ENCODE measurements around the gene MGAT5.
A peak's percentile ranks its signal among the peaks of the same experiment; 100 is the strongest.

MGAT5 gene

DNA sequence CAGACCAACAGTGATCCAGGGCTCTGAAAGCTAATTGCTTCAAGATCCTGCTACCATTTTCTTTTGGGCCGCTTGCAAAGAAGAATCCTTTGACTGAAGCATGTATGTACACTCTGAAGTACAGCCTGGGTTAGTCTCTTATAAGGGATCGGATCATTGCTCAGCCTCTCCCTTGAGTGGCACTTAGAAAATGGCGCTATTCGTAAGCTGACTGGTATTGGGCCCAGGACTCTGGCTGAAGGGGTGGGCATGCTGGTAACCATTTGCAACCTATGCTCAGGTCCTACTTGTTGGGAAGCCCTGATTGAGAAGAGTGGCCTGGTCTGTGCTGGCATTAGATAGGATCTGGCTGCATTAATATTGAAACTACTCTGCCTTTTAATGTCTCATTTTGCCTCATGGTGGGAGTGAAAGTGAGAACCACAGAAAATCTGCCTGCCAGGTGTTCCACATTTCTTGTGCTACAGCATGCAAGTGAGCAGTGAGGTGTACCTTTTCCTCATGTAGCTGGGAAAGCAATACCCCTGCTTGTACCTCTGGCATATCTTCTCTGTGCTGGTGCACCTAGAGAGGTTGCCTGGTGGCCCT is 661 bp upstream of the MGAT5 start:
- DNase-seq (ENCODE audit: low spot score), result no peak

DNA sequence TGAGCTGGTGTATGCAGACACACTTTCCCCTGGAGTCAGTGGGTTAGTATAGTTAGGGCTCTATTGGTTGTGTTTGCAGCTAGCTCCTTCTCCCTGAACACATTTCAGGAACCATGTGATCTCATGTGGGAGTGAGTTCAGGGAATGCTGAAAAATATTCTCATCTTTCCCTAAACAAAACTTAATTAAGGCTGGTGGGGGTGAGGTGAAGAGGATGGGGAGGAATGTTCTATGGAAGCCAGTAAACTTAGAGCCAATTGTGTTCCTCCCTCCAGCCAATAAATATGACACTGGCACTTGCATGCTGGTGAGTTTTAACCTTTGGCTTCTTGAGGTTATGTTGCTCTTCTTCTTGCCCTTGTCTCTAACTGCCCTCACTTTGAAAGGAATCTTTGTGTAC is 952 bp downstream of the MGAT5 start:
- DNase-seq (ENCODE audit: low spot score), result no peak

DNA sequence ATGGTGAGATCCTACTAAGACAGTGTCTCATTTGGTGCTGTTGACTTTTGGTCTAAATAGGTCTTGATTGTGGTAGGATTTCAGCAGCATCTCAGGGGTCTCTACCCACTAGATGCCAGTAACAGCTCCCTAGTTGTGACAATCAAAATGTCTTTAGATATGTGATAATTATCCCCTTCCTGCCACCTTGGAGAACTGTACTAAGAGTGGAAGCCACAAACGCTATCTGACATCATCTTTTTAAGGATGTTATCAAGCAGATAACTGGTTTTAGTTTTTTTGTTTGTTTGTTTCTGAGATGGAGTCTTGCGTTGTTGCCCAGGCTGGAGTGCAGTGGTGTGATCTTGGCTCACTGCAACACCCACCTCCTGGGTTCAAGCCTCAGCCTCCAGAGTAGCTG is 3.1 kb downstream of the MGAT5 start:
- no peak for DNase-seq (ENCODE audit: low spot score)

DNA sequence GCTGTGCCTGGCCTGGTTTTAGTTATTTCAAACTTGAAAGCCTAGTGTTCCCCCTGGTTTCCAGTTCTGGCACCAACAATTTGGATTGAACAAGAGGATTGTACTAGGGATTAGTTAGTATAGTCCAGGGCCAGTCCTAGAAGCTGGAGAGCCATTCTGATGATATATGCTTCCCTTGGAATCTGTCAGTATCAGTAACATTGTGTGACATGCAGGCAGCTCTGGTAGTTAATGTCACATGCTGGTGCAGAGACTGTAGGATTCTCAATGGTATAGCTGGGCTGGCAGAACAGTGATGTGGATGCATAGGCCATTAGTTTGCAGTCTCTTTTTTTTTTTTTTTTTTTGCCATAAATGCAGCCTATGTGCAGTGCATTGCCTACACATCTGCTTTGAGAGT is 3.6 kb downstream of the MGAT5 start:
- no peak for DNase-seq (ENCODE audit: low spot score)

DNA sequence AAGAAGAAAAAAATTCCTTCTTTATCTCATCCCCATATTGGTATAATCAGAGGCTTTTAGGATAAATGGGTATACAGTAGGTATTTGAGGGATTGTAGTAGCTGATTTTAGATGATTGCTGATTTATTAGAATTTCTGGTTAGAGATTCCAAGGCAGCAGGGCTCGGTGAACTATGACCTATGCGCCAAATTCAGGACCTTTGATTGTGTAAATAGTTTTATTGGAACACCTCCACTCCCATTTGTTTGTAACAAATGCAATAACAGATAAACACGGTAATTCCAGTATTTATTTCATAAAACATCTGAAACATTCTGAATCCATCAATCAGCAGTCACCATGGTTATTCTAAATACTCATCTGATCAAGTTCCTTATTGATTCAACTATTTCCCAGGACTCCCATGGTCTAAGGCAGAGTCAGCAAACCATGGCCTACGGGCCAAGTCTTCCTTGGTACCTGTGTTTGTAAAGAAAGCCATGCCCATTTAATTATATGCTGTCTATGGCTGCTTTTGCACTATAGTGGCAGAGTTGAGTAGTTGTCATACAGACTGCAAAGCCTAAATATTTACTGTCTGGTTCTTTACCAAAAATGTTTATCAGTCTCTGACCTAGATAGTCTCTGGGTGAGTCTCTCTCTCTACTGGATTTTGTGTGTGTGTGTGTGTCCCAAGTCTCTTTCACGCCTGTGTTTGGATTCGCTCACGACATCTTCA is 4.3 kb downstream of the MGAT5 start:
- no peak for DNase-seq (ENCODE audit: low spot score)

DNA sequence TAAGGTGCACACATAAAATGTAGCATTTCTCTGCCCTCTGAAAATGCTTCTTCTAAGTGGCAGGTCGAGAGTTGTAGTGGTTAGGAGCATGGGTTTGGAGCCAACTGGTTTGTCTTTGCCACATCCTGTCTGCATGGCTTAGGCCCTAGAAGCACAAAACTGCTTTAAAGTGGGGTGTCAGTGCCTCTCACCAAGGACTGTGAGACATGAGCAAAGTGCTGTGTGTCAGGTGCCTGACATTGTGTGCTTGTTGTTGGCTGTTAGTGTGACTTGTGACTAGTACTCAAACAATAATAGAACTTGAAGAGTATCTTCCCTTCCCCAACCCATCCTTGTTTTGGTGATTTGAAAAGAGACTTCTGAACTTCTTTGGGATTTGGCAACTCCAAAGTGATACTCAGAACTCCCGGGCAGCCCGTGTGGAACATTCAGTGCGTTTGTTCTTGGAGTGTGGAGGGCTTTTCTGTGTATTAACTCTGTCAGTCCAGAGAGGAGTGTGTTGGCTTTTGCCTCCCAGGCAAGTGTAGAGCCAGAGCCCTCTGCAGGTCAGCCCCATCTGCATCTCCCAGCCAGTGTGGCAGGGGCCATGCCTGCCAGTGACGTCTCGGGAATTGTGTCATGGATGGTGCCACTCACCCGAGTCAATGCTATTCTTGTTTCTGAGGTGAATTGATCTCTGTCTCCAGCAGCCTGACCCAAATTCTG is 5.0 kb downstream of the MGAT5 start:
- DNase-seq (ENCODE audit: low spot score), result no peak

DNA sequence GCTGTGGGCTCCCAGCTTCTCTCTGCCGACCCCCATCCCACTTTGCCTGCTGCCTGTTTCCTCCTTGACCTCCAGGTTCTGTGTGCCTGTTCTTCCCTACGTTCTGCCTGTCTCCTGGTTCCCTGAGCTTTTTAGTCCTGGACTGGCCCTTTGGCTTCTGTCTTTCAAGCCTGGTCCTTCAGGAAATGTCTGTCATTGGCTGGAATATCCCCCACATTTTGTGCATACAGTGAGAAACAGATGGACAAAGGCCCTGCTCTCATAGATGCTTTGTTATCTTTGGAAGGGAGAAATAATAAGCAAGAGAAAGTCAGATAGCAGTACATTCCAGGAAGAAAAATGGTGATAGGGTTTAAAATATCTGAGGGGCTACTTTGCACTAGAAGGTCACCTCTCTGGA is 5.7 kb downstream of the MGAT5 start:
- no peak for DNase-seq (ENCODE audit: low spot score)

DNA sequence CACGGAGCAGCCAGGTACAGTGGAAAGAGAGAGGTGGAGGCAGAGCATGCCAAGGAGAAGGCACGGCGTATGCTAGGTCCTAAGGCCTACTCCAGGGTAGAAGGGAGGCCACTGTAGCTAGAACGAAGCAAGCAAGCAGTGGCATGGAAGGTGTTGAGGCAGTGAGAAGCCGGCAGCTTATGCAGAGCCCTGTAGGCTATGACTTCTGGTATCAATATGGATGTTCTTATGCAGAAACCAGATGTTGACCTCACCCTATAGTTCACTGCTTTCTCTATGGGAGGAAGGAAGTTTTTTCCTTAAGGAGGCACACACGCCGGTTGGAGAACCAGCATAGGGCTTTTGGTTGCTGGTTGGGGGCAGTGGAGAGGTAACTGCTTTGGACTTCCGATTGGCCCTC is 6.1 kb downstream of the MGAT5 start:
- no peak for DNase-seq (ENCODE audit: low spot score)

DNA sequence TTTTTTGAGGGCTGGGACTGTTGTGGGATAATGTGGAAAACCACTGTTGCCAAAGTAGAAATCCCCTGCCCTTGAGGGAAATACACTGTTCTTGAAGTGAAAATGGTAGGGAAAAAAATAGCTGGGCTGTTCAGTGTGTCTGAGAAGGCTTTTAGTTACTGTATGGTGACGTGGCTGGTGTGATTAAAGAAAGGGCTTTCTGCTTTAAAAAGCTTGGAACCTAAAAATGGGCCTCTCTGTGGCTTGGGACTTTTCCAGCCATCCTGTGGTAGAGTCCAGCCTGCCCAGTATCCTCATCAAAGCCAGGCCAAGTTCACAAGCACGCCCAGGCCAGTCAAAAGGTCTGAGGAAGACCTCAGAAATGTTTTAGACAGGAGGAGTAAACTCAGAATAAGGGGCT is 6.8 kb downstream of the MGAT5 start:
- DNase-seq (ENCODE audit: low spot score), result no peak

DNA sequence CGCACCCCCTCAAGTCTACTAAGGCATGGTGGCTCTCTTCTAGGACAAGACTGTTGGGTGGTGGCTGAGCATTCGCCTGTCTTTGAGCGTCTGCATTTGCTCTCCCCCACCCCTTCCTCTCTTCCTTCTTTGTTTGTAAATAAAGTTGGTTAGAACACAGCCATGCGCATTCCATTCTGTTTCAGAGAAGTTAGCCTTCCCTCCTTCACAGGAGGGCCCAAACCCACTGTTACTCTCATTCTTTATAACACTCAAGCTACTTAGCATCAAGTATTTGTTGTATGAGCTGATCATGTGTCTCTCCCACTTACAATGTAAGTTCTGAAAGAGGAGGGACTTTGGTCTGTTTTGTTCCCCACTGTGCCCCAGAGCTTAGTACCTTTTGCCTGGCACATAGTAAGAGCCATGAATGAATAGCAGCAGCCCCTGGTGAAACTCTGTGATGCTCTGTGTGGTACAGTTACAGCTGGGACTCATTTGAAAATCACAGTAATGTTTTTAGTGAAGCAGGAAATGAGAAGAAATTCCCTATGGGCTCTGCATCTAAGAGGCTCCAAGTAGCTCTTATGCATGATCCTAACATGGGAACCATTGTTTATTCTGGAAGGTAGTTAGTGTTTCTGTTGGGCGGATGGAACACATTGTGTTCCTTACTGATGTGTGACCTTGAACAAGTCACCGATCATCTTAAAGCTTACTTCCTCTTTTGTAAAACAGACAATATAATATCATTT is 7.7 kb downstream of the MGAT5 start:
- DNase-seq (ENCODE audit: low spot score), result peak; percentile 63

DNA sequence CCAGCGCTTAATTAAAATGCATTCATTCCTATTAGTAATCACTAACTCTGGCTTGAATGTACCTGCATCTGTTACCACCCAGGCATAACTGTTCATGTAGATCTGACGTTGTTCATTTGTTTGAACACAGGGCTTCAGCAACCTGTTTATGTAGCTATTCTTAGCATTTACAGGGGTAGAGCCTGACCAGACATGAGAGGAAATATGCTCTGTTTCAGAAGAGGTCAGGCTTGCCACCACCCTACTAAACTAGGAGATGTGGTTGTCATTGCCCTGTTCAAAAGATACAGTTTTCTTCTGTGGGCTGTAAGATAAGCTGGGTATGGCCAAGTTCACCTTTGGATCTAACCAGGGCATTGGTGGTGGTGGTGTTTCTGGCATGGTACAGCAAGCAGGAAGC is 8.8 kb downstream of the MGAT5 start:
- DNase-seq (ENCODE audit: low spot score), result peak; percentile 72

DNA sequence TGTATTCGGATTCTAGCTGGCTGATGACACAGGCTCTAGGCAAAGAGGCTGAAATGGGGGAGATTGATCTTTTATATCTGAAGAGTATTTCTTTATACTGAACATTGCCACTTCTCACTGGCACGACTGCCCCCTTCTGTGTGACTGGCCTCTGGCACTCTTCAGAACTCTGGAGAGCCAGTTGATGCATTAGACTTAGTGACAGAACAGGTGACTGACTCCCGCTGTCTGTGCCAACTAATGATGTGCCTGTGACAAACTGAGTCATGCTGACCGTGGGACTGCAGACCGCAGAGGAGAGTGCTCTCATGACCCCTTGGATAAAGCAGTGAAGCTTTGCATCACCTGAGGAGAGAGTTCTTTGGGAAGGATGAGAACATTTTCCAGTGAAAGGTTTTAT is 14.4 kb downstream of the MGAT5 start:
- DNase-seq (ENCODE audit: low spot score), result no peak

DNA sequence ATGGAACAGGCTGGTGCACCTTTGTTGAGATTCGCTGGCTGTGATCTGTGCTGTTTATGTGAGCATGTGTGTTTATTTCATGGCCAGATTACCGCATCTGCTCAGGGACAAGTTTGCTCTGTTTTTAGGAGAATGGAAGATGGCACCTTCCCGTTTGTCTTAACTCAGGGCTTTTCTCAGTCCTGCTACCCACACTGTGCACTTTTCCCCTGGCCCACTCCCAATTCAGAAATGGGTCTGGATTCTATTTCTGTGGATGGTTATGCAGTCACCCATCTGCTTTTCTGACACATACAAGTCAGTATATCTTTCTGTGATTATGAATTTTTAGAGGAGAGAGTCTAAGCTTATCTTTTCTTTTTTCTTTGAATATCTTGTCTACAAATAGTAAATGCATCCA is 15.4 kb downstream of the MGAT5 start:
- DNase-seq (ENCODE audit: low spot score), result no peak

DNA sequence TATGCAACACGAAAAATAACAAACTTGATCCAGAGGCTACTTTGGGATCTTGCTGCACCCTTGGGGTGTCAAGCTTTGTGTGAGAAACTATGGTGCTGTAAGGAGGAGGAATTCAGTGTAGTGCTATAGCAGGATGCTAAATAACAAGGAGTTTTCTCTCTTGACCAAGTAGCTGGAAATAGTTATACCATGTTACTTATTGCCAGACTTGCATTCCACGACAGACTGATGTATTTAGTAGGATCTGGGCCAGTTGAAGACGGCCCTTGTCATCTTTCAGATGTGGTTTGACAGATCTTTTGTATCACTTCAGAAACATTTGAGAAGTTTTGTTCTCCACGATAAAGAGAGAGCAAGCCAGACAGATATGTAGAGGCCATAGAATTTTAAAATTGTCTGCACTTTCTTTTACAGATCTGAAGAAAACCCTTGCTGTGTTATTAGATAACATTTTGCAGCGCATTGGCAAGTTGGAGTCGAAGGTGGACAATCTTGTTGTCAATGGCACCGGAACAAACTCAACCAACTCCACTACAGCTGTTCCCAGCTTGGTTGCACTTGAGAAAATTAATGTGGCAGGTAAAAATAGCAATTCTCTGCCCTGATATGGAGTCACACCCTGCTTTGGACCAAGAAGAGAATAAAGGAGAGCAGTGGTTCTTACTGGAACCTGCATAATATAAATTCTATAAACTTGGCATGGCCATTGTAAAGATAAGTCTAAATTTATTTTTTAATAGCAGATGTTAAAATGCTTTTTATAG is 16.3 kb downstream of the MGAT5 start:
- no peak for DNase-seq (ENCODE audit: low spot score)

DNA sequence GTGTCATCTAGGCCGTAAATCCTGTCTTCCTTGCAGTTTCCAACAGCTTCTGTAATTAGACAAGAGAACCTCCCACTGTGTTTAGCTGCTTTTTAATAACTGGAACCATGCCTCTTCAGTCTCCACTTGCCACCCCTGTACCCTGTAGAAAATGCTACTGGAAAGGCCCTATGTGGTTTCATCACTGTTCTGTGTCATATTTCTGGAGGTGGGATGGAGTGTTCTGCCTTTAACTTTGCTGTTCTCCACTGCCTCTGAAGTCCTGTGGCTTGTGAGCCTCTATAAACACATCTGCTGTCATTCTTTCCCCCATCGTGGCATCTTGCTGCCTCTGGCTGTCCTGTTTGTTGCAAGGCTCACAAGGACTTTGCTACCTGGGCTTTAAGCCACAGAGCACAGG is 17.9 kb downstream of the MGAT5 start:
- no peak for DNase-seq (ENCODE audit: low spot score)

DNA sequence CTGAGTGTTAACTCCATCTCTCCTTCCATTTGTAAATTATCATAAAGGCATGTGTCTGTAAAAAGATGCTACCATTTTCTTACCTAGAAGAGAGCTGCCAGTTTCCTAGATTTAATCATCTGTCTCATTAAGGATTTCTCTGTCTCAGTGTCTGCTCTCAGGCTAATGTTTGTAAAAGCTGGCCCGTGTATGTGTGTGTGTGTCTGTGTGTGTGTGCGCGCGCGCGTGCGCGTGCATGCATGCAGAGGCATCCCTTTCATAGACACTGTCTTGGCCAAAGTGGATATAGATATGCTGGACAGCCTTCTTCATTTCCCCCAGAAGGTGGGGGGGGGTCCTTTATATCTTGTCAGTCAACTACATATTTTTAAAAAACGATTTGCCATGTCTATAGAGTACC is 18.9 kb downstream of the MGAT5 start:
- no peak for DNase-seq (ENCODE audit: low spot score)

DNA sequence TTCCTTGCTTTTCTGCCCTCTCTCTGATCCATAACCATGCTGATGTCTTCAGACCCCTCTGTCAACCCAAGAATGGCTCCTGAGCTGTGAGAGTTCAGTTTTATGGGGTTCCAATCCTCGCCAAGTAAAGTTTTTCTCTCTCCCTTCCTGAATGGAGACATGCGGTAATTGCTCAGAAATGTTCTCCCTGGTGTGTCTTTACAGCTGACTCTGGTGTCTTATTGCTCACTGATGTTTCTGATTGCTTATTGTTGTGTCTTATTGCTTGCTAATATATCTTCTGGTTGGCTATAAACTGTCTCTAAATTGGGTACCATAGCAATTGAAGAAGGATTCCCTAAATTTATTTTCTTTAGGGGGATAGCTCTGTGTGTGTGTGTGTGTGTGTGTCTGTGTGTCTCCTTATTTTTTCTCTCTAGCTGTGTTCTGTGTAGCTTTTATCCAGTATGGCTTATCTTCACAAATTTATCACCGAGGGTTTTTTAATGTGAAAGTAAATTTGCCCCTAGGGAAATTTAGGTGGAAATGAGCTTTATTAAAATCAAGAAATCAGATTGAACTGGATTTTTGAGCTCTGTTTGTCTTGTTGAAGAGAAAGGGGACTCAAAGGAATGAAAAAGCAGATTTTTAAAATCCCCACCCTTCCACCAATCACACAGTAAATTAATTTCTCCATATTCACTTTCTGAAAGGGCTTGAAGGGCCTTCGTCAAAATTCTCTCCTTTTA is 19.5 kb downstream of the MGAT5 start:
- no peak for DNase-seq (ENCODE audit: low spot score)

DNA sequence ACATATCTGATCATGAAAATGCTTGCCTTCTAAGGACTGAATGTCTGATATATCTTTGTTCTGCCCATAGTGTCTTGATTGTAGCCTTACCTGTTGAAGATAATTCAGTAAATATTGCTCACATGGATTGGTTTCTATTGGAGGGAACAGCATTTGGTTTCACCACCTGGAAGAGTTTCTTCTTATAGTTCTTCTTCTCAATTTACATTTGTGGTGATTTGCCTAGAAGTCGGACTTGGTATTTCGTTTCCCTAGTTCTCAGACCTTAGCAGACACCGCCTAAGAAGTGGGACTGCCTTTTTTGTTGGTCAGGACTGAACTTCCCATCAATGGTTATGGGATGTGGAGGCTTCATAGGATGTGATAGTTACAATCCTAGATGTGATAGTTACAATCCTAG is 20.2 kb downstream of the MGAT5 start:
- no peak for DNase-seq (ENCODE audit: low spot score)

DNA sequence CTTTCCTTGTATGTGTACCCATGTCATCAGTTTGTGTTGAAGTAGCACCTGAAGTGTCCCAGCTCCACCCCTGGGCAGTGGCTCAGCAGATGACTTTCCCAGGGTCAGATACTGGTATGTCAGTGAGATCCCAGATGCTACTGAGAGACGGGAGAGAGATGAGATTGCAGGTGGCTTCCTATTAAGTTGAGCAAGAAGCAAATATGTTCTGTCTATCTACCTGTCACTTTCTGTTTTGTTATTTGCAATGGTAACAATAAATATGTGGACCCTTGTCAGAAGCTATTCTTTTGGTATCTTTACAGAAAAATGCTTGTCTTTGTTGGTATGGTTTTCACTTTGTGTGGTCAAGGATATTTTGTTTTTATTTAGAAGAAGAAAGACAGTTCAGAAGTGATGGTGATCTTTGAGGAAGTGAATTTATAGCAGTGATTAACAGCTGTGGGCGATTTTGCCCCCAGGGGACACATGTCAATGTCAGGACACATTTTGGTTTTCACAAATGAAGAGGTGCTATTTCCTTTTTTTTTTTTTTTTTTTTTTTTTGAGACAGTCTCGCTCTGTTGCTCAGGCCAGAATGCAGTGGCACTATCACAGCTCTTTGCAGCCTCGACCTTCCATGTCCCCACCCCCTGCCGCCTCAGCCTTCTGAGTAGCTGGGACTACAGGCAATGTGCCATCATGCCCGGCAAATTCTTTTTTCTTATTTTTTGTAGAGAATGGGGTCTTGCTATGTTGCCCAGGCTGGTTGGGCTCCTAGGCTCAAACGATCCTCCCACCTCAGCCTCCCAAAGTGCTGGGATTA is 21.4 kb downstream of the MGAT5 start:
- DNase-seq (ENCODE audit: low spot score), result peak; percentile 48

DNA sequence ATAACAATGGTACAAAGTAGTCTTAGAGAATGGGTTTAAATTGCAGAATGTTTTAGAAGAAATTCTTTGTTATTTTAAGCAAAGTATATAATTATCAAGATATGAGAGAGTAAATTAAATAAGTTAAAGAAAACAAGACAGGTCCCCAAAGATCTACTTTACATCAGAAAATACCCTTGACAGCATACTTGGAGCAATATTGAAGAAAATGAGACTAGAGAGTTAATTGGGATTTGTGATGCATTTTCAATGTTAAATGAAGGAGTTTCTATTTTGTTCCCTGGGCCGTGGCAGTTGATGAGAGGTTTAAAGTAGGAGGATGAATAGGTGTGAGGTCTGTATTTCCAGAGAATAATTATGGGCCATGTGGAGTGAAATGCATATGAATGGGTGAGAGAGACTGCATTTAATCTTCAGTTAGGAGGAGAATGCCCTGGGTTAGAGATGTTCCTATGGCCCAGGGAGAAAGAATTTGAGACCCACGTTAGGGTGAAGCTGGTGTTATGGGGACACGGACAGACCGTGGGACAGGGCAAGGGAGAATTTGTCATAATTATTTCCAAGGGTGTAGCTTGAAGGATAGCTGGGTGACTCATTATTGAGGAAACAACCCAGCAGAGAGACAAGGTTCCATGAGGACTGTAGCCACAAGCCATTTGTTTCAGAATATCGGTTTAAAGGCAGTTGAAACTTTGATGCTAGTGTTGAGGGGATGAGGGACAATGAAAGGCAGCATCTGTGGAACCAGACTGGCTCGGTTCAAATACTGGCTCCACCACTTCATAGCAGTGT is 22.7 kb downstream of the MGAT5 start:
- DNase-seq (ENCODE audit: low spot score), result no peak

Measured in germinal center (tissue), 1 donor.